Measurements from ENCODE around the gene RSBN1L. TPM values are rescaled to one million over a fixed set of nuclear protein-coding genes. Genes with fewer than 3 reads are reported as not detected.

RSBN1L gene
- total RNA-seq, 1 experiment from 2014 or later = 15.5 TPM

DNA sequence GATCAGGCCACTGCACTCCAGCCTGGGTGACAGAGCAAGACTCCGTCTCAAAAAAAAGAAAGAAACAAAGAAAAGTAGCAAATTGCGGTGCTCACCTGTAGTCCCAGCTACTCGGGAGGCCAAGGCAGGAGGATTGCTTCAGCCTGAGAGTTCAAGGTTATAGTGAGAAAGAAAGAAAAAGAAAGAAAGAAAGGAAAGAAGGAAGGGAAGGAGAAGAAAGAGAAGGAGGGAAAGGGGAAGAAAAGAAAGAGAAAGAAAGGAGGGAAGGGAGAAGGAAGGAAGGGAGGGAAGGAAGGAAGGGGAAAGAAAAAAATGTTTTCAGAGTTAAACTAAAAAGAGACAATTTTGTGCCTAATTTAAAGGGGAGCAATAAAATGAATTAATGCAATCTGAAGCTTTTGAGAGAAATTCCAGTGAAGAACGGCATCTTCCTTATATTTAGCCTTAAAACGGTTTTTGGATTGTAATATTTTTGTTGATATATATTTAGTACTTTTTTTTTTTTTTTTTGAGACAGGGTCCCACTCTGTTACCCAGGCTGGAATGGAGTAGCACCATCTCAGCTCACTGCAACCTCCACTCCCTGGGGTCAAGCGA lies 47.4 kb upstream of the RSBN1L start:
- ATAC-seq (no peak), DNase-seq (ENCODE audit: low read depth, low spot score) (no peak)
- Histone ChIP-seq H3K4me3 (replicated peaks in 1 of 2; ENCODE audit: low read depth in 1 of 2, low read length in 2 of 2) (no peak overlapping the region), H3K36me3 (ENCODE audit: control insufficient read depth in 1 of 2, insufficient read depth in 2 of 2, low read length in 2 of 2) (no peaks in the 10 kb centered on the region; a peak in 2 of 4 replicates), H2AFZ (ENCODE audit: low read depth, low read length, poor library complexity, severe bottlenecking) (no peak overlapping the region), H4K20me1 (ENCODE audit: insufficient read depth) (no peaks in the 10 kb centered on the region), H3K9me3 (ENCODE audit: control insufficient read depth in 1 of 2, insufficient read depth in 1 of 2, low read depth in 1 of 2, low read length in 2 of 2) (no peaks in the 10 kb centered on the region), H3K27ac (ENCODE audit: low read depth, low read length) (no peak overlapping the region), H3K9ac (ENCODE audit: low read length) (no peak overlapping the region), H3K4me1 (ENCODE audit: control insufficient read depth in 1 of 2, insufficient read depth in 2 of 2, low read length in 2 of 2) (no peaks in the 10 kb centered on the region), H3K79me2 (ENCODE audit: insufficient read depth, low read length) (no peaks in the 10 kb centered on the region), H3K4me2 (ENCODE audit: low read length) (no peak overlapping the region), H3K9me2 (ENCODE audit: insufficient read depth) (no peaks in the 10 kb centered on the region), H3K27me3 (ENCODE audit: insufficient read depth, low read length) (no peaks in the 10 kb centered on the region)
- TF ChIP-seq CBX3 (IDR thresholded peaks at IDR 0.05; ENCODE audit: low read depth) (no peak), POLR2A (IDR thresholded peaks at IDR 0.05; ENCODE audit: borderline replicate concordance, extremely low read depth, insufficient read depth, insufficient read length) (no peak), EZH2 (IDR thresholded peaks at IDR 0.05) (no peak), JUND (IDR thresholded peaks at IDR 0.05) (no peak)
- TF ChIP-seq, protein P1, sequence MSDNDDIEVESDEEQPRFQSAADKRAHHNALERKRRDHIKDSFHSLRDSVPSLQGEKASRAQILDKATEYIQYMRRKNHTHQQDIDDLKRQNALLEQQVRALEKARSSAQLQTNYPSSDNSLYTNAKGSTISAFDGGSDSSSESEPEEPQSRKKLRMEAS (IDR thresholded peaks at IDR 0.05) = no peak
- CTCF ChIA-PET = interaction anchor here (0.7 to 1.9 kb wide), 2 partner anchors 111 to 155 kb away, joined by 3 to 6 read pairs; no protein-coding TSS in a partner anchor
- BruUV-seq (replicated peaks) = no TSS peak
- intact Hi-C loops (cut with micrococcal nuclease) = no loop called here
- POLR2A ChIA-PET = no interaction called here
- RAD21 ChIA-PET (ENCODE audit: low non-redundant PET in 1 of 2, low total read pairs in 2 of 2, uncharacterized antibody in 2 of 2, unreplicated experiment in 2 of 2) = no interaction called here

DNA sequence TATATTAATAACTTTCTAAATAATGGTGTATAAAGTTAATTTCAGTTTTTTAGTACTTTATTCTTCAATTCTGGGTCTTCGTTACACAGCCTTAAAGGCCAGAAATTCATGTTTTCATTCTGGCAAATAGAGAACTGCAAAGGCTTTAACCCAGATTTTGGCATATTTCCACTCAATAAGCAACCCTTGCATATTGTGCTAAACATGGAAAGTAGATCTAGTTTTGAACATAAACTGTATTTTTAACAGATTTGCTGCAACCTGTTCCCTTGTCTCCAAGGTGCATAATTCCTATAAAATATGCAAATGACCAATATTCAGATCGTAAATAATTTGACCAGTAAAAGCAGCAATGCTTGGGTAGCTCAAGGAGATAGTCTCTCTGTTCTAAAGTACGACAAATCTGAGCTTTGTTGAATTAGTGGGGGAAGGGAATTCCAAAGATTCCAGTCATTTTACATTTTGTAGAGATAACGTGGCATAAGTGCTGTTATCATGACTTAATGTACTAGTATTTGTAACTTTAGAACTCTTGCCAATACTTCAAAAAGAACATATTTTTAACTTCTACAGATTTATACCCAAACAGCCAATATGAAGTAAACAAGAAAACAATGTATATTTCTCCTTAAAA lies 46.4 kb upstream of the RSBN1L start:
- no TSS peak for BruUV-seq (replicated peaks)
- no peaks in the 10 kb centered on the region for H3K9me2 ChIP-seq (ENCODE audit: insufficient read depth)
- no peak for ATAC-seq
- no peaks in the 10 kb centered on the region for H4K20me1 ChIP-seq (ENCODE audit: insufficient read depth)
- H3K36me3 ChIP-seq (ENCODE audit: control insufficient read depth in 1 of 2, insufficient read depth in 2 of 2, low read length in 2 of 2) = no peaks in the 10 kb centered on the region; a peak in 2 of 4 replicates
- intact Hi-C loops (cut with micrococcal nuclease) = loop anchor here (10.0 kb wide), 1 partner anchor 1275 kb away; no protein-coding TSS in a partner anchor
- CTCF ChIA-PET = interaction anchor here (1.9 kb wide), 1 partner anchor 110 kb away, joined by 6 read pairs; no protein-coding TSS in a partner anchor
- no peaks in the 10 kb centered on the region for H3K4me1 ChIP-seq (ENCODE audit: control insufficient read depth in 1 of 2, insufficient read depth in 2 of 2, low read length in 2 of 2)
- H3K27ac ChIP-seq (ENCODE audit: low read depth, low read length) = no peak overlapping the region
- no peak overlapping the region for H3K9ac ChIP-seq (ENCODE audit: low read length)
- H3K79me2 ChIP-seq (ENCODE audit: insufficient read depth, low read length) = no peaks in the 10 kb centered on the region
- POLR2A ChIA-PET = no interaction called here
- H2AFZ ChIP-seq (ENCODE audit: low read depth, low read length, poor library complexity, severe bottlenecking) = no peak overlapping the region
- RAD21 ChIA-PET (ENCODE audit: low non-redundant PET in 1 of 2, low total read pairs in 2 of 2, uncharacterized antibody in 2 of 2, unreplicated experiment in 2 of 2) = no interaction called here
- no peak overlapping the region for H3K4me2 ChIP-seq (ENCODE audit: low read length)
- H3K4me3 ChIP-seq (replicated peaks in 1 of 2; ENCODE audit: low read depth in 1 of 2, low read length in 2 of 2) = no peak overlapping the region
- no peak for DNase-seq (ENCODE audit: low read depth, low spot score)
- no peaks in the 10 kb centered on the region for H3K27me3 ChIP-seq (ENCODE audit: insufficient read depth, low read length)
- H3K9me3 ChIP-seq (ENCODE audit: control insufficient read depth in 1 of 2, insufficient read depth in 1 of 2, low read depth in 1 of 2, low read length in 2 of 2) = no peaks in the 10 kb centered on the region
- TF ChIP-seq, protein P2, sequence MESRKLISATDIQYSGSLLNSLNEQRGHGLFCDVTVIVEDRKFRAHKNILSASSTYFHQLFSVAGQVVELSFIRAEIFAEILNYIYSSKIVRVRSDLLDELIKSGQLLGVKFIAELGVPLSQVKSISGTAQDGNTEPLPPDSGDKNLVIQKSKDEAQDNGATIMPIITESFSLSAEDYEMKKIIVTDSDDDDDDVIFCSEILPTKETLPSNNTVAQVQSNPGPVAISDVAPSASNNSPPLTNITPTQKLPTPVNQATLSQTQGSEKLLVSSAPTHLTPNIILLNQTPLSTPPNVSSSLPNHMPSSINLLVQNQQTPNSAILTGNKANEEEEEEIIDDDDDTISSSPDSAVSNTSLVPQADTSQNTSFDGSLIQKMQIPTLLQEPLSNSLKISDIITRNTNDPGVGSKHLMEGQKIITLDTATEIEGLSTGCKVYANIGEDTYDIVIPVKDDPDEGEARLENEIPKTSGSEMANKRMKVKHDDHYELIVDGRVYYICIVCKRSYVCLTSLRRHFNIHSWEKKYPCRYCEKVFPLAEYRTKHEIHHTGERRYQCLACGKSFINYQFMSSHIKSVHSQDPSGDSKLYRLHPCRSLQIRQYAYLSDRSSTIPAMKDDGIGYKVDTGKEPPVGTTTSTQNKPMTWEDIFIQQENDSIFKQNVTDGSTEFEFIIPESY (IDR thresholded peaks at IDR 0.05; ENCODE audit: extremely low read depth, insufficient replicate concordance, low read length) = no peak
- TF ChIP-seq, protein P1 (IDR thresholded peaks at IDR 0.05) = no peak
- TF ChIP-seq, protein P3, sequence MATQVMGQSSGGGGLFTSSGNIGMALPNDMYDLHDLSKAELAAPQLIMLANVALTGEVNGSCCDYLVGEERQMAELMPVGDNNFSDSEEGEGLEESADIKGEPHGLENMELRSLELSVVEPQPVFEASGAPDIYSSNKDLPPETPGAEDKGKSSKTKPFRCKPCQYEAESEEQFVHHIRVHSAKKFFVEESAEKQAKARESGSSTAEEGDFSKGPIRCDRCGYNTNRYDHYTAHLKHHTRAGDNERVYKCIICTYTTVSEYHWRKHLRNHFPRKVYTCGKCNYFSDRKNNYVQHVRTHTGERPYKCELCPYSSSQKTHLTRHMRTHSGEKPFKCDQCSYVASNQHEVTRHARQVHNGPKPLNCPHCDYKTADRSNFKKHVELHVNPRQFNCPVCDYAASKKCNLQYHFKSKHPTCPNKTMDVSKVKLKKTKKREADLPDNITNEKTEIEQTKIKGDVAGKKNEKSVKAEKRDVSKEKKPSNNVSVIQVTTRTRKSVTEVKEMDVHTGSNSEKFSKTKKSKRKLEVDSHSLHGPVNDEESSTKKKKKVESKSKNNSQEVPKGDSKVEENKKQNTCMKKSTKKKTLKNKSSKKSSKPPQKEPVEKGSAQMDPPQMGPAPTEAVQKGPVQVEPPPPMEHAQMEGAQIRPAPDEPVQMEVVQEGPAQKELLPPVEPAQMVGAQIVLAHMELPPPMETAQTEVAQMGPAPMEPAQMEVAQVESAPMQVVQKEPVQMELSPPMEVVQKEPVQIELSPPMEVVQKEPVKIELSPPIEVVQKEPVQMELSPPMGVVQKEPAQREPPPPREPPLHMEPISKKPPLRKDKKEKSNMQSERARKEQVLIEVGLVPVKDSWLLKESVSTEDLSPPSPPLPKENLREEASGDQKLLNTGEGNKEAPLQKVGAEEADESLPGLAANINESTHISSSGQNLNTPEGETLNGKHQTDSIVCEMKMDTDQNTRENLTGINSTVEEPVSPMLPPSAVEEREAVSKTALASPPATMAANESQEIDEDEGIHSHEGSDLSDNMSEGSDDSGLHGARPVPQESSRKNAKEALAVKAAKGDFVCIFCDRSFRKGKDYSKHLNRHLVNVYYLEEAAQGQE (IDR thresholded peaks at IDR 0.05; ENCODE audit: low read depth) = no peak
- TF ChIP-seq JUND (IDR thresholded peaks at IDR 0.05) (no peak), SP1 (IDR thresholded peaks at IDR 0.05; ENCODE audit: low read depth) (no peak), EZH2phosphoT487 (IDR thresholded peaks at IDR 0.05; ENCODE audit: borderline replicate concordance) (no peak), TCF7L2 (IDR thresholded peaks at IDR 0.05; ENCODE audit: borderline replicate concordance, extremely low read depth, insufficient read depth, insufficient read length) (no peak), YY1 (IDR thresholded peaks at IDR 0.05; ENCODE audit: extremely low read depth, insufficient replicate concordance, low read depth, low read length) (no peak), CBX3 (IDR thresholded peaks at IDR 0.05; ENCODE audit: low read depth) (no peak), ELF1 (IDR thresholded peaks at IDR 0.05; ENCODE audit: borderline replicate concordance, low read depth) (no peak)

Data from HCT116 (cell line).